HG02973 (cell line): Measurements from ENCODE around the gene CTU1.

Experiments used
- ATAC-seq: cut with Tn5 transposase; IDR thresholded peaks from one replicate; pipeline ENCODE4 v1.9.1; 2021; ENCODE audit warnings: moderate library complexity; ENCODE audit not compliant: unreplicated experiment

CTU1 gene

DNA sequence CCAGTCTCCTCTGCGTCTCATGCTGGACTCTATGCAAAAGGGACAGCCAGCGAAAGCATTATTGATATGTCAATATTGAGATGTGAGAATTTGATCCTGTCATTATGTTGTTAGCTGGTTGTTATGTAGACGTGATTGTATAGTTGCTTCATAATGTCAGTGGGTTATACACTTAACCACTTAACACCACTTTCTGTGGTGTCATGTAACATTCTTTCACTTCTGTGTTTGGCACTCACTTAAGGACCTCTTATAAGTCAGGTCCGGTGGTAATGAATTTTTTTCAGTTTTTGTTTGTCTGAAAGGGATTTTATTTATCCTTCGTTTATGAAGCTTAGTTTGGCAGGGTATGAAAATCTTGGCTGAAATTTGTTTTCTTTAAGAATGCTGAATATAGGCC lies 26.8 kb upstream of the CTU1 start:
- no peak for ATAC-seq

- no peak for ATAC-seq
Observed at GRCh38 chr19:51131780-51132680, 23.8 kb upstream of the CTU1 start.

DNA sequence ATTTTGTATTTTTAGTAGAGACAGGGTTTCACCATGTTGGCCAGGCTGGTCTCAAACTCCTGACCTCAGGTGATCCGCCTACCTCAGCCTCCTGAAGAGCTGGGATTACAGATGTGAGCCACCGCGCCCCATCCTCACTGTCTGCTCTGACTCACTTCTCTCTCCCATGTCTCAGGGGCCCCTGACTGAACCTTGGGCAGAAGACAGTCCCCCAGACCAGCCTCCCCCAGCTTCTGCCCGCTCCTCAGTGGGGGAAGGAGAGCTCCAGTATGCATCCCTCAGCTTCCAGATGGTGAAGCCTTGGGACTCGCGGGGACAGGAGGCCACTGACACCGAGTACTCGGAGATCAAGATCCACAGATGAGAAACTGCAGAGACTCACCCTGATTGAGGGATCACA lies 21.5 kb upstream of the CTU1 start:
- no peak for ATAC-seq

- no peak for ATAC-seq
Observed at GRCh38 chr19:51128227-51128626, 20.0 kb upstream of the CTU1 start.

- no peak for ATAC-seq
Observed at GRCh38 chr19:51127755-51128154, 19.5 kb upstream of the CTU1 start.

GRCh38 chr19:51127032-51127431 lies 18.8 kb upstream of the CTU1 start:
- no peak for ATAC-seq

DNA sequence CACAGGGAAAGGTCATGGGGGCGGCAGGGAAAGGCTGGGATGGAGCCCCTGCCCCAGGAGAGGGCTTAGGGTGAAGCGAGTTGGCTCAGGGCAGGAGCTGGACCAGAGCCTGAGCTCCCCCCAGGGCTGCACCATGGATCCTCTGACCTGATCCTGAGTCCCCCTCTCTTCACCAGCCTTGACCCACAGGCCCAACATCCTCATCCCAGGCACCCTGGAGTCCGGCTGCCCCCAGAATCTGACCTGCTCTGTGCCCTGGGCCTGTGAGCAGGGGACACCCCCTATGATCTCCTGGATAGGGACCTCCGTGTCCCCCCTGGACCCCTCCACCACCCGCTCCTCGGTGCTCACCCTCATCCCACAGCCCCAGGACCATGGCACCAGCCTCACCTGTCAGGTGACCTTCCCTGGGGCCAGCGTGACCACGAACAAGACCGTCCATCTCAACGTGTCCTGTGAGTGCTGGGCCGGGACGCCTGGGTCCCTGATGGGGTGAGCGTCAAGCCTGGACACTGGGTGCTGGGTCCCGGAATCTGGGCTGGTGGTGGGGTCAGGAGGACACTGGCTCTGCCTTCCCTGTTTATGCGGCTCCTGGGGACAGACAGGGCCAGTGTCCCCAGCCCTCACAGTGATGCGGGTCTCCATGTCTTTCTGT lies 17.3 kb upstream of the CTU1 start:
- no peak for ATAC-seq

GRCh38 chr19:51124729-51125128 lies 16.5 kb upstream of the CTU1 start, which contains the start of gene SIGLEC9:
Gene SIGLEC9, plus strand, starts transcription at chr19:51124906. Its CDS starts 69 bp downstream, at chr19:51124975.
- ATAC-seq, result no peak

- ATAC-seq, result no peak
Observed at GRCh38 chr19:51124216-51124615, 16.0 kb upstream of the CTU1 start.

DNA sequence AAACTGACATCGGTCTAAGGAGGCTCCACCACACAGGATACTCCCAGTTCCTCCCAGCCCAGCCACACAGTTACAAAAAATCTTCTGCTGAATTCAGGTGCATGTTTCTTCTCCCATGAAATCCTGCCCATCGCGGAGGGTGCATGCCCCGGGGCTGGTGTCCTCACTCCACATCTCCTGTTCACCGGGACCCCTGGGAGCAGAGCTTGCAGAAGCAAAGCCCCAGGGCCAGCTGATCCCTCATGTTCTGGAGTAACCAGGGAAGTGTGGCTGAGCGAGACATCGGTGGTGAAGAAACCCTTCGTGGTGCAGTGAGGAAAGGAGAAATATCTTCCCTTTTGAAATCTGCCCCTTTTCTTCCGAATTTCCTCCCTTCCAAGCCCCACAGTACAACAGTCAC lies 15.6 kb upstream of the CTU1 start:
- ATAC-seq, result no peak

- ATAC-seq, result no peak
Observed at GRCh38 chr19:51123381-51123800, 15.2 kb upstream of the CTU1 start.

DNA sequence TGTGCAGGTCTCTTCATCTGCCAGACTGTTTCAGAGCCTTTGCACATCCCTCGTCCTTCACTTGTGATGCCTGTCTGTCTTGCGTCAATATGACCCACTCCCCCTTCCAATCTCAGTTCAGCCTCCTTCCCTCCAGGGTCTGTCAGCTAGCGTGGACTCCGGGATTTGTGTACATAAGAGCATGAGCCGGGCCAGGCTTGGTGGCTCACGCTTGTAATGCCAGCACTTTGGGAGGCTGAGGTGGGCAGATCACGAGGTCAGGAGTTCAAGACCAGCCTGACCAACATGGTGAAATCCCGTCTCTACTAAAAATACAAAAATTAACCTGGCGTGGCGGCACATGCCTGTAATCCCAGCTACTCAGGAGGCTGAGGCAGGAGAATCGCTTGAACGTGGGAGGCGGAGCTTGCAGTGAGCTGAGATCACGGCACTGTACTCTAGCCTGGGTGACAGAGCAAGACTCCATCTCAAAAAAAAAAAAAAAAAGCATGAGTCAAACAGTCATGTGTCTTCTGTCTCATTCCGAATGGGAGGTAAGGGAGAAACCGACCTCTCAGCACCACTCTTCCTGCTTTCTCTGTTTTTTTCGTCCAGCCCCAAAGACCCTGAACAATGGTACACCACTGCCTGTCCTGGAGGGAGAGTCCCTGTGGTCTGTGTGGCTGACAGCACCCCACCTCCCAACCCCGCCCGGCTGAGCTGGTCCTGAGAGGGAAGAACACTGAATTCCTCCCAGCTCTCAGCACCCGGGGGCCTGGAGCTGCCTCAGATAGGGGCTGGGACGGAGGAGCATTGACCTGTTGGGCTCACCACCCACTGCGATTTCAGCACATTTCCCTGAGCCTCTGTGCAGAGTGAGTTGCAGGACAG lies 14.1 kb upstream of the CTU1 start:
- ATAC-seq, result no peak

- no peak for ATAC-seq
Observed at GRCh38 chr19:51121257-51121656, 13.0 kb upstream of the CTU1 start.

GRCh38 chr19:51120160-51120559 lies 12.0 kb upstream of the CTU1 start:
- no peak for ATAC-seq

DNA sequence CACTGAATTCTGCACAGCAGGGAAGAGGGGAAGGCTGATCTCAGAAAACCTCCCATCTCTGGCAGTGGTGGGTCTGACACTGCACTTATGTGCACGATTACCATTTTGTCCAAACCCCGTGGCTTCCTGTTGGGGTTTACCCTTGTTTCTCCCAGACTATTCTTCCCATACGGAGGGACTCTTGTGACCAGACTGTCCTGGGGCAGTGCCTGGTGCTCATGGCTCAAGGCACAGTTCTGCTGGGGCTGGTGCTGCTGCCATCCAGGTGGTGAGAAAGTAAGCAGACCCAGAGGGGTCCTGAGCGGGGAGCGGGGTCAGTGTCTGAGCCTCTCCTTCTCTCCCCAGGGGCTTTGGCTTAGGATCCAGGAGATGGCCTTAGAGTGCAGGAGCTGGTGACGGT lies 11.4 kb upstream of the CTU1 start:
- no peak for ATAC-seq

- no peak for ATAC-seq
Observed at GRCh38 chr19:51119101-51119500, 10.9 kb upstream of the CTU1 start.

DNA sequence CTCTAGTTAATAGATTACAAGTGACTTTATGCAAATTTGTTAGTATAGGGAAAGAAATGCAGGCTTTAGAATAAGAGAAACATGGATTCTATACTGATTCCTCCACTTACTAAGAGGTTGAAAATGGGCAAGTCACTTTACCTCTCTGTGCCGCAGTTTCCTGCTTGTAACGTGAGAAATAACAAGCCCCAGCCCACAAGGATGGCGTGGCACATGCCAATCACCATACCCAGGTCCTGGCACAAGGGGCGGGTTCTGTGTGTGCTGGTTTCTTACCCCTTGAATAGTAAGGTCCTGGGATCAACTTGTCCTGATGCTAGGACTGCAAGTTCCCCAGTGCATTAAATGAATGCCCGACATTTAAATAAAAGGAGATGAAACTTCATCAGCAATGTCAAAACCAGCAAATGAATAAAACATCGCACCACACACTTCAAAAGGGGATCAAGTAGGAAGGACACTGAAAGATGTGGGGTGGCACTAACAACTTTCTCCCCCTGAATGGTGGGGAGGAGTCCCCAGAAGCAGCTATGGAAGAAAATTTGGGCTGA lies 8.6 kb upstream of the CTU1 start:
- ATAC-seq, result no peak

GRCh38 chr19:51114087-51114729 lies 6.0 kb upstream of the CTU1 start:
- ATAC-seq, result no peak

- no peak for ATAC-seq
Observed at GRCh38 chr19:51111606-51112005, 3.4 kb upstream of the CTU1 start.

DNA sequence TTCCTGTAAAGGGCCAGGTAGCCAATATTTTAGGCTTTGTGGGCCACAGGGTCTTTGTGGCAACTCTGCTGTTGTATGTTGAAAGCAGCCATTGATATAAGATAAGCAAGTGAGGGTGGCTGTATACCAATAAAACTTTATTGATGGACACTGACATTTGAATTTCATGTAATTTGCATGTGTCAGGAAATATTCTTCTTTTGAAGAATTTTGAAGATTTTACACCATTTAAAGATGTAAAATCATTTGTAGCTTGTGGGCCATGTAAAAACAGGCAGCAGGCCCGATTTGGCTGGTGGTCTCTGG lies 2.4 kb upstream of the CTU1 start:
- no peak for ATAC-seq

DNA sequence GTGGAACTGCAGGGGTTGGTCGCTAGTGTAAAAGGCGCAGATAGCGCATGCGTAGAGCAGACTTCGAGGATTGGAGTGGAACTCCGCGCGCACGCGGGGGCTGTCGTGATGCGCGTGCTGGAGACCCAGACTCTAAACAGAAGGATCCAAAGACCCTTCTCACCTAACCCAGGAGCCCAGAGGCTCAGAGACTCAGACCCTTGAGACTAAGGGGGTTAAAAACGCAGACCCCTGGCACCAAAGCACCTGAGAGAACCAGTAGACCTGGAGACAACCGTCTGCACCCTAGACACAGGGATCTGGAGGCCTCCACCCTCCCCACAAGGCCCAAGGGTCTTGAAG lies 567 bp upstream of the CTU1 start:
- peak; percentile 18 for ATAC-seq
